A673 (cell line): ENCODE results near the gene ZNF716.

ENCODE experiments used
- CTCF ChIP-seq: fragments of 300-800, 200-600 bp; sonication (generic); conservative IDR thresholded peaks from 2 replicates; pipeline ENCODE4 v1.5.1; 2017; ENCODE audit warnings: low read depth, mild to moderate bottlenecking, antibody characterized with exemption, low read length, moderate library complexity, mixed read lengths
- EZH2 ChIP-seq: fragments of 200-600 bp; sonication (generic); IDR thresholded peaks from 2 replicates; pipeline ENCODE4 v1.6.1; 2017; ENCODE audit warnings: borderline replicate concordance, low read depth, mild to moderate bottlenecking, mixed read lengths, antibody characterized with exemption, low read length; ENCODE audit not compliant: poor library complexity, severe bottlenecking

GRCh38 chr7:57487957-57488356 is 38.0 kb downstream of the ZNF716 start:
- no peak for TF ChIP-seq CTCF
- TF ChIP-seq EZH2: no peak
